ENCODE measurements around the gene CDC42EP2. TPM values are rescaled to one million over a fixed set of nuclear protein-coding genes. Genes with fewer than 3 reads are reported as not detected.

The CDC42EP2 gene
- polyA plus RNA-seq, 1 of the 3 experiments (the other 2 are of a cell fraction) = 8.1 TPM

DNA sequence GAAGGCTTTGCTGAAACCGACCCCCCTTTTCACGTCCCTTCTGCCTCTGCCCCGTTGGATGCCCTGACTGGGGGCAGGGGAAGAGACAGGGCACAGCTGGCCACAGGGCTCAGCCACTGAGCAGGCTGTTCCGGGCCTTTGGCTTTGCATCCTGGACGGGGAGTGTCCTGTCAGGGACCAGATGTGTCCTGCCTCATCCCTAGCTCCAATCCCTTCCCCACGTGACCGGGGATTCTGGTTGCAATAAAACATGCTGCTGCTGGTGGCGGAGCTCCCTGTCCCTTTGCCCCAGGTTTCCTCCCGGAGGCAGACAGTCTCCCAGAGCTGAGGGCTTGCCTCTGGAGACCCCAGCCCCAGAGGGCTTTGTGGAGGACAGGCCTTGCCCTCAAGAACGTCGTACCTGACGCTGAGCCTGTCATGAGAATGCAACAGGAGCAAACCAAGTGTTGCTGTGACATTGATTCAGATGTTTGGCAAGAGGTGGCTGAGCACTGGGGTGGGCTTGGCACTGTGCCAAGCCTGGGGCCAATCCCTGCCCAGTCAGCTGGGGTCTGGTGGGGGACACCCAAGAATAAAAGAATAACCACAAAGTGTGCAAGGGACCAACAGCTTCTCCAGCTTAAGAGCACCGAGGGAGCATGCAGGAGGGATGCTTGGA lies 7.3 kb downstream of the CDC42EP2 start:
- H3K4me1 ChIP-seq (ENCODE audit: control insufficient read depth in 1 of 2, insufficient read depth in 2 of 2, low read depth in 1 of 2, low read length in 1 of 2) = peaks cover 2 to 16% of the 10 kb centered on the region in 2 experiments; a peak in 2 of 4 replicates
- no peaks in the 10 kb centered on the region for H3K9me2 ChIP-seq
- TF ChIP-seq EP300 (IDR thresholded peaks at IDR 0.05; ENCODE audit: borderline replicate concordance in 1 of 2, low read depth in 1 of 2, low read length in 1 of 2) (no peak), EZH2phosphoT487 (IDR thresholded peaks at IDR 0.05; ENCODE audit: borderline replicate concordance, low read depth) (no peak), NFIC (IDR thresholded peaks at IDR 0.05; ENCODE audit: borderline replicate concordance) (peak; percentile 67), USF1 (IDR thresholded peaks at IDR 0.05; ENCODE audit: borderline replicate concordance, low read depth) (peak; percentile 51; the same call in 1 of the 2 replicates), GATA2 (CRISPR knock-in tag; IDR thresholded peaks at IDR 0.05) (no peak), MXI1 (IDR thresholded peaks at IDR 0.05; ENCODE audit: low read depth, low read length) (peak; percentile 86; the same call in 1 of the 2 replicates)
- no peak overlapping the region for H3K4me3 ChIP-seq (ENCODE audit: low read depth in 2 of 2, low read length in 1 of 2)
- WGBS (ENCODE audit: low lambda C conversion rate) = 84% methylated on average over 11 of the region's 13 CpGs
- H4K20me1 ChIP-seq (ENCODE audit: insufficient read depth) = peaks cover 24% of the 10 kb centered on the region; the same call in 1 of the 2 replicates
- POLR2A ChIA-PET = interaction anchor here (0.7 to 2.9 kb wide), 3 partner anchors 12 to 185 kb away, joined by 3 to 14 read pairs (median 3); partner anchors contain the start of gene DPF2
- DNase-seq = peak; percentile 84
- H3K4me2 ChIP-seq = no peak overlapping the region
- H3K27me3 ChIP-seq (ENCODE audit: insufficient read depth) = no peaks in the 10 kb centered on the region
- no peak overlapping the region for H2AFZ ChIP-seq (ENCODE audit: low read depth)
- no peak overlapping the region for H3K9ac ChIP-seq
- H3K27ac ChIP-seq (ENCODE audit: low read depth in 2 of 2, low read length in 1 of 2) = peak overlapping the region in 1 of 2 experiments; percentile 5; a peak in 1 of 4 replicates
- peaks cover 44% of the 10 kb centered on the region for H3K79me2 ChIP-seq (ENCODE audit: insufficient read depth)
- H3K9me3 ChIP-seq = no peaks in the 10 kb centered on the region
- CTCF ChIA-PET = interaction anchor here (0.7 to 24.1 kb wide), 3 partner anchors 8 to 40 kb away, joined by 3 to 1118 read pairs (median 19); no protein-coding TSS in a partner anchor
- peaks cover 9% of the 10 kb centered on the region for H3F3A ChIP-seq (replicated peaks; ENCODE audit: insufficient read depth)
- H3K36me3 ChIP-seq (replicated peaks in 1 of 2; ENCODE audit: control insufficient read depth in 1 of 2, insufficient read depth in 2 of 2, low read length in 1 of 2) = peaks cover 3 to 18% of the 10 kb centered on the region in 2 experiments

DNA sequence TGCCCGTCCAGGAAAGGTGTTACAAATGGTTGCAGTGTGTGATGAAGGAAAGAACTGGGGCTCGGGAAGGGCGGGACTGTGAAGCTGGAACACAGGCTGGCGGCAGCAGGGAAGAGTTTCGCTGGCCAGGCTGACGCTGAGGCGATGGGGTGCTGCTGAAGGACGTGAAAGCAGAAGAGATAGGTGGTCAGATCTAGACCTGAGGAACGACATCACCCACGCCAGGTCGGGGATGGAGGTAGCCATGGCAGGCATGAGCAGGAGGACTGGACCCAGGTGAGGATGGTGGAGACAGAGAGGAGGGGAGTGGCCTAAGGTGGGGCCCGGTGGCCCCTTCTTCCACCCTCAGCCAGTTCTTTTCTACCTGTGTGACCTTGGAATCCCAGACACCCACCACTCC lies 9.1 kb downstream of the CDC42EP2 start:
- H3K27me3 ChIP-seq (ENCODE audit: insufficient read depth) = no peaks in the 10 kb centered on the region
- no peak for DNase-seq
- no peak overlapping the region for H3K9ac ChIP-seq
- H3K9me2 ChIP-seq = no peaks in the 10 kb centered on the region
- POLR2A ChIA-PET = interaction anchor here (0.8 kb wide), 1 partner anchor 13 kb away, joined by 4 read pairs; no protein-coding TSS in a partner anchor
- H3K4me3 ChIP-seq (ENCODE audit: low read depth in 2 of 2, low read length in 1 of 2) = no peak overlapping the region
- peaks cover 3 to 18% of the 10 kb centered on the region in 2 experiments for H3K36me3 ChIP-seq (replicated peaks in 1 of 2; ENCODE audit: control insufficient read depth in 1 of 2, insufficient read depth in 2 of 2, low read length in 1 of 2)
- no peak overlapping the region for H2AFZ ChIP-seq (ENCODE audit: low read depth)
- H3K4me1 ChIP-seq (ENCODE audit: control insufficient read depth in 1 of 2, insufficient read depth in 2 of 2, low read depth in 1 of 2, low read length in 1 of 2) = peaks cover 0 to 10% of the 10 kb centered on the region in 2 experiments; a peak in 1 of 4 replicates
- peaks cover 7% of the 10 kb centered on the region for H3F3A ChIP-seq (replicated peaks; ENCODE audit: insufficient read depth)
- CTCF ChIA-PET = interaction anchor here (10.4 to 24.1 kb wide), 2 partner anchors 9 to 42 kb away, joined by 271 to 1118 read pairs; partner anchors contain the start of gene CDC42EP2
- H3K27ac ChIP-seq (ENCODE audit: low read depth in 2 of 2, low read length in 1 of 2) = no peak overlapping the region
- H4K20me1 ChIP-seq (ENCODE audit: insufficient read depth) = peaks cover 19% of the 10 kb centered on the region; the same call in 1 of the 2 replicates
- H3K9me3 ChIP-seq = no peaks in the 10 kb centered on the region
- H3K4me2 ChIP-seq = no peak overlapping the region
- H3K79me2 ChIP-seq (ENCODE audit: insufficient read depth) = peaks cover 26% of the 10 kb centered on the region
- WGBS (ENCODE audit: low lambda C conversion rate) = 96% methylated on average over 11 of the region's 12 CpGs
- TF ChIP-seq CTCF (IDR thresholded peaks at IDR 0.05) (no peak), YY1 (IDR thresholded peaks at IDR 0.05; ENCODE audit: low read depth) (no peak), ZBTB33 (IDR thresholded peaks at IDR 0.05; ENCODE audit: borderline replicate concordance, low read depth) (no peak), POLR2AphosphoS5 (IDR thresholded peaks at IDR 0.05; ENCODE audit: low read depth, low read length) (no peak), SMC3 (IDR thresholded peaks at IDR 0.05; ENCODE audit: low read depth, low read length) (no peak), MEF2A (IDR thresholded peaks at IDR 0.05; ENCODE audit: borderline replicate concordance, low read depth) (no peak), FOXJ3 (CRISPR knock-in tag; IDR thresholded peaks at IDR 0.05) (no peak), USF2 (IDR thresholded peaks at IDR 0.05; ENCODE audit: borderline replicate concordance, low read depth, low read length) (no peak), RCOR1 (IDR thresholded peaks at IDR 0.05; ENCODE audit: low read length) (no peak), FOXM1 (IDR thresholded peaks at IDR 0.05; ENCODE audit: low read depth) (no peak), RXRA (IDR thresholded peaks at IDR 0.05; ENCODE audit: borderline replicate concordance, low read depth) (no peak), TAF1 (IDR thresholded peaks at IDR 0.05; ENCODE audit: borderline replicate concordance, low read depth, low read length) (no peak), EZH2phosphoT487 (IDR thresholded peaks at IDR 0.05; ENCODE audit: borderline replicate concordance, low read depth) (no peak)
- TF ChIP-seq, protein P1, sequence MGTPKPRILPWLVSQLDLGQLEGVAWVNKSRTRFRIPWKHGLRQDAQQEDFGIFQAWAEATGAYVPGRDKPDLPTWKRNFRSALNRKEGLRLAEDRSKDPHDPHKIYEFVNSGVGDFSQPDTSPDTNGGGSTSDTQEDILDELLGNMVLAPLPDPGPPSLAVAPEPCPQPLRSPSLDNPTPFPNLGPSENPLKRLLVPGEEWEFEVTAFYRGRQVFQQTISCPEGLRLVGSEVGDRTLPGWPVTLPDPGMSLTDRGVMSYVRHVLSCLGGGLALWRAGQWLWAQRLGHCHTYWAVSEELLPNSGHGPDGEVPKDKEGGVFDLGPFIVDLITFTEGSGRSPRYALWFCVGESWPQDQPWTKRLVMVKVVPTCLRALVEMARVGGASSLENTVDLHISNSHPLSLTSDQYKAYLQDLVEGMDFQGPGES (IDR thresholded peaks at IDR 0.05; ENCODE audit: low read depth, low read length) = no peak
